ENCODE data around the gene SCARB2.

SCARB2 gene

GRCh38 chr4:76127754-76128153 is 85.9 kb downstream of the SCARB2 start:
- H3K4me3 Mint-ChIP-seq = no peak overlapping the region
- H3K27ac Mint-ChIP-seq = no peak overlapping the region
- H3K4me1 Mint-ChIP-seq = no peaks in the 10 kb centered on the region
- DNase-seq = no peak
- H3K9me3 Mint-ChIP-seq = no peaks in the 10 kb centered on the region
- H3K36me3 Mint-ChIP-seq (ENCODE audit: low read depth) = peaks cover 82% of the 10 kb centered on the region
- TF ChIP-seq CTCF (IDR thresholded peaks at IDR 0.05) = no peak
- no peaks in the 10 kb centered on the region for H3K27me3 Mint-ChIP-seq (ENCODE audit: low read depth, poor library complexity)

GRCh38 chr4:76125816-76126215 is 87.8 kb downstream of the SCARB2 start:
- Mint-ChIP-seq H3K27me3 (ENCODE audit: low read depth, poor library complexity) (no peaks in the 10 kb centered on the region), H3K36me3 (ENCODE audit: low read depth) (peaks cover 84% of the 10 kb centered on the region), H3K4me1 (no peaks in the 10 kb centered on the region), H3K27ac (no peak overlapping the region), H3K4me3 (no peak overlapping the region), H3K9me3 (no peaks in the 10 kb centered on the region)
- no peak for DNase-seq
- no peak for TF ChIP-seq CTCF (IDR thresholded peaks at IDR 0.05)

GRCh38 chr4:76120199-76120598 is 93.4 kb downstream of the SCARB2 start:
- no peak for DNase-seq
- no peaks in the 10 kb centered on the region for H3K27me3 Mint-ChIP-seq (ENCODE audit: low read depth, poor library complexity)
- no peaks in the 10 kb centered on the region for H3K4me1 Mint-ChIP-seq
- no peak overlapping the region for H3K27ac Mint-ChIP-seq
- TF ChIP-seq CTCF (IDR thresholded peaks at IDR 0.05) = no peak
- no peaks in the 10 kb centered on the region for H3K9me3 Mint-ChIP-seq
- H3K36me3 Mint-ChIP-seq (ENCODE audit: low read depth) = peaks cover 86% of the 10 kb centered on the region
- H3K4me3 Mint-ChIP-seq = no peak overlapping the region

GRCh38 chr4:76117536-76117935 is 96.1 kb downstream of the SCARB2 start:
- Mint-ChIP-seq H3K4me1 (no peaks in the 10 kb centered on the region), H3K27ac (no peak overlapping the region), H3K9me3 (no peaks in the 10 kb centered on the region), H3K27me3 (ENCODE audit: low read depth, poor library complexity) (no peaks in the 10 kb centered on the region), H3K4me3 (no peak overlapping the region), H3K36me3 (ENCODE audit: low read depth) (peaks cover 82% of the 10 kb centered on the region)
- DNase-seq = no peak
- TF ChIP-seq CTCF (IDR thresholded peaks at IDR 0.05) = no peak

GRCh38 chr4:76116821-76117220 is 96.8 kb downstream of the SCARB2 start:
- H3K36me3 Mint-ChIP-seq (ENCODE audit: low read depth) = peaks cover 78% of the 10 kb centered on the region

More at GRCh38 chr4:76116821-76117220, 96.8 kb downstream of the SCARB2 start:
- no peaks in the 10 kb centered on the region for H3K4me1 Mint-ChIP-seq
- no peak for DNase-seq
- no peak overlapping the region for H3K27ac Mint-ChIP-seq
- H3K27me3 Mint-ChIP-seq (ENCODE audit: low read depth, poor library complexity) = no peaks in the 10 kb centered on the region
- no peak overlapping the region for H3K4me3 Mint-ChIP-seq
- TF ChIP-seq CTCF (IDR thresholded peaks at IDR 0.05) = no peak
- H3K9me3 Mint-ChIP-seq = no peaks in the 10 kb centered on the region

Measured in nephron progenitor cell (in vitro differentiated cells).